Renal cortex interstitium (tissue), 15 donors: Measurements from ENCODE around the gene FMO2. TPM values are rescaled to one million over a fixed set of nuclear protein-coding genes. Genes with fewer than 3 reads are reported as not detected.

ENCODE experiments used
- DNase-seq, 11 donors: peaks; one replicate each; pipeline ENCODE4 v3.0.0-alpha.2; 2013; ENCODE audit warnings: low read depth in 9 of 11, low spot score in 4 of 11; ENCODE audit errors: extremely low read depth in 1 of 11
- long read RNA-seq, 16 experiments: transcript quantifications; one replicate each; lab custom pipeline, GENCODE V29; 2026
- polyA plus RNA-seq, 3 donors: library from polyadenylated mRNA; unstranded; fragments of 120-200 nt; gene quantifications; one replicate each; pipeline ENCODE4 v1.2.1, GENCODE V29; 2013; ENCODE audit not compliant: insufficient read length in 3 of 3

Gene FMO2
- polyA plus RNA-seq = 1 to 10 TPM in 2 of 3 donors, under 1 TPM in 1; 0.46 to 2.8 (median 1.4) TPM
- long read RNA-seq, donor 1 = 0 reads
- long read RNA-seq, donor 2 = 0 reads
- long read RNA-seq, donor 3 = 0 reads
- long read RNA-seq, donor 4 = 0 reads
- long read RNA-seq, donor 5 = 0 reads
- long read RNA-seq, donor 6 = 0 reads
- long read RNA-seq, donor 7 = 0 reads
- long read RNA-seq, donor 8 = 0 reads
- long read RNA-seq, donor 9 = 0 reads
- long read RNA-seq, donor 10 = 0 reads
- long read RNA-seq, donor 11 = 0 reads
- long read RNA-seq, donor 12 = 0 reads
- long read RNA-seq, donor 13, partial matches to known transcripts = 0 of 1 reads
- long read RNA-seq, donor 13, other reads (novel, unspliced or antisense) = 0 of 1 reads
- long read RNA-seq, donor 14 = 0 reads
- long read RNA-seq, donor 15 = 0 reads
- long read RNA-seq, donor 16 = 0 reads

GRCh38 chr1:171185091-171185490 lies at the start of gene FMO2:
FMO2 (plus strand) TSS chr1:171185300; CDS start chr1:171185714, 414 bp downstream.
- no peak for DNase-seq

GRCh38 chr1:171137580-171137979 lies 47.5 kb upstream of the FMO2 start:
- no peak for DNase-seq

- DNase-seq = no peak
Observed at GRCh38 chr1:171138980-171139379, 46.1 kb upstream of the FMO2 start.

- no peak for DNase-seq
Observed at GRCh38 chr1:171139890-171140289, 45.2 kb upstream of the FMO2 start.

GRCh38 chr1:171140401-171140800 lies 44.7 kb upstream of the FMO2 start:
- DNase-seq = no peak

- no peak for DNase-seq
Observed at GRCh38 chr1:171140956-171141687, 44.0 kb upstream of the FMO2 start.

- DNase-seq = peak in 7 of 11 donors; percentile 28 to 54 (median 33)
Observed at GRCh38 chr1:171141688-171142415, 43.2 kb upstream of the FMO2 start.

- DNase-seq = peak in 1 of 11 donors; percentile 15
Observed at GRCh38 chr1:171142416-171143385, 42.4 kb upstream of the FMO2 start.

GRCh38 chr1:171150156-171150555 lies 34.9 kb upstream of the FMO2 start:
- DNase-seq = no peak

GRCh38 chr1:171152549-171152948 lies 32.6 kb upstream of the FMO2 start:
- no peak for DNase-seq

- DNase-seq = no peak
Observed at GRCh38 chr1:171155484-171155883, 29.6 kb upstream of the FMO2 start.

GRCh38 chr1:171158096-171158495 lies 27.0 kb upstream of the FMO2 start:
- DNase-seq = no peak

GRCh38 chr1:171158551-171158950 lies 26.5 kb upstream of the FMO2 start:
- DNase-seq = no peak

GRCh38 chr1:171159148-171159547 lies 26.0 kb upstream of the FMO2 start:
- no peak for DNase-seq

- DNase-seq = peak in 2 of 11 donors; percentile 13 to 54
Observed at GRCh38 chr1:171160211-171160610, 24.9 kb upstream of the FMO2 start.

- DNase-seq = peak in 1 of 11 donors; percentile 11
Observed at GRCh38 chr1:171160639-171161354, 24.3 kb upstream of the FMO2 start.

- no peak for DNase-seq
Observed at GRCh38 chr1:171161431-171161830, 23.7 kb upstream of the FMO2 start.

- DNase-seq = no peak
Observed at GRCh38 chr1:171166361-171166760, 18.7 kb upstream of the FMO2 start.
